GM20431 (cell line): ENCODE results near the gene UBA3.

Experiments
- in situ Hi-C: fragments of 300-500 bp; cut with MseI, MboI; formaldehyde crosslinking; loops from one replicate; pipeline ENCODE4 v1.15.0; 2020; ENCODE audit warnings: low sequenced_read_pairs; ENCODE audit not compliant: unreplicated experiment

Gene UBA3

DNA sequence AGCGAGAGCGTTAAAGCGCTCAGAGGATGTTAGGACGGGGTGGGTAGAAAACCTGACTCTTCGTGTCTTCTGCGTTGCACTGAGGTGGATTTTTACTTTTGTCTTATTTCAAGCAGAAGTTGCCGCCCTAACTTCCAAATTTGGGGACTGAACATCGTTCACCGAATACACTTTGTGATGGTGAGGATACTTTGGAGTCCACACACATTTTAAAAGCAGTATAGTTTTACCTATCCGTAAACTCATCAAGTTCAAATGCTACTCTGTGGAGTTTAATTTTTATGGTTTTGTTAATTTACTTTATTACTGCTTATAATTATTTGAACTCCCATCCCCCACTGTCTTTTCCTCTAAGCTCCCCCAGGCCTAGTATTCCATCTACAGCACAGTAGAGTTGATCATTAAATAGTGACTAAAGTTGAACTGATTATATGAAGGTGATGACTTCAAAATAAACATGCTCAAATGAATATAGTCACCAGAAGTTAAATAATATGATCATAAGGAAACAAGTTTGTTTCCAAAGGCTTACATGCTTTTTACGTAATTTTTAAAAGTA is 66.1 kb downstream of the UBA3 start:
- in situ Hi-C loops = no loop called here

GRCh38 chr3:69013253-69014021 is 66.7 kb downstream of the UBA3 start, which contains the start of gene EOGT:
Gene EOGT (minus strand): TSS chr3:69013684. CDS start chr3:69009846, 3,838 bp downstream.
- in situ Hi-C loops = no loop called here

- in situ Hi-C loops = no loop called here
These were observed 67.3 kb downstream of the UBA3 start for GRCh38 chr3:69012800-69013252.

- in situ Hi-C loops = no loop called here
These were observed 67.9 kb downstream of the UBA3 start for GRCh38 chr3:69012100-69012799.

- in situ Hi-C loops = no loop called here
These were observed 69.0 kb downstream of the UBA3 start for GRCh38 chr3:69011096-69011730.

DNA sequence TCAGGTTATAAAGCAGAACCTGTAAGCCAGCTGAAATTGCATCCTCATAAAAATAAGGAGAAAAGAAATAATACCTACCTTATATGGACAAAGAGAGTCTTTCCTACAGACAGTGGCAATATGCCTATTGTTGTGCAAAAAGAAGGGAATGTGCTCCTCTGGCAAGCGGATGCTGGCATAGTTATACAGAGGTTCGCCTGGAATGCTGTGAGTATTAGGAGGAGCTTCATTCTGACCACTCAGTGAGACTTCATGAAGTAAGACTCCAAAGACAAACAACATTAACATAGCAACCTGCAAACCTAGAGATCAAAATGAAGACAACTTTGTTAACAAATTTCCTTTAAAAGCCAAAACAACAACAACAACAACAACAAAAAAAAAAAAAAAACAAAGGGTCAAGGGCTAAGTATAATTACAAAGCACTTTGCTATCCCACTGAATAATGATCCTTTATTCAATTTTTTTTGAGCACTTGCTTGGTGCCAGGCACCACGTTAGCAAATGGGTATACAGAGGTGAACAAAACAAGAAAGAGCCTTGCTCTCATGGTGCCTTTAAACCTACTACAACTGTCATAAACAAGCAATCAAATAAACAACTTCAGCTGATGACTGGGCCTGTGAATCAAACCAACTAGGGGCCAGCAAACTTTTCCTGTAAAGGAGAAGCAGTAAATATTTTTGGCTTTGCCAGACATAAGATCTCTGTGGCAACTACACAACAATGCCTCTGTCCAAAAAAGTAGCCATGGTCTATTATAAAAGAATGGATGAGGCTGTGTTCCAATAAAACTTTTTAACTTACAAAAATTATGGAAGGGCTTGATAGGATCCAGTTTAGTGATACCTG is 70.4 kb downstream of the UBA3 start:
- in situ Hi-C loops = no loop called here

DNA sequence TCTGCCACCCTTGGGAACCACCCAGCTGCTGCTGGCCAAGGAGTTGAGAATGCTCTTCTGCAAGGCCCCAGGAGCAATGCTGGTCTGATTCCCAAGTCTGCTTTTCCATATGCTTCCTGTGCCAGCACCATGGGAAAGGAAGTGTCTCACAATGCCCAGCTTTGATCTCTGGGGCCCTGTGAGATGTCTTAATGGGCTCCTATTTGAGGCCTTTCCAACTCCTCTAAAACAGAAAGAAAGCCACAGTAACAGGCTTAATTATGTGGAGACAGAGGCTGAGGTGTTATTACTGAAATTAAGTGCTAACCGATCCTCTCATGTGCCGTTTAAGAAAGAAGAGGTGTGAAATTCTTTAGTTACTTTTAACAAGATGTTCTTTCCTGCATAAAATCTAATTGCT is 71.2 kb downstream of the UBA3 start:
- in situ Hi-C loops = no loop called here

GRCh38 chr3:69005791-69006482 is 74.2 kb downstream of the UBA3 start:
- in situ Hi-C loops = no loop called here

DNA sequence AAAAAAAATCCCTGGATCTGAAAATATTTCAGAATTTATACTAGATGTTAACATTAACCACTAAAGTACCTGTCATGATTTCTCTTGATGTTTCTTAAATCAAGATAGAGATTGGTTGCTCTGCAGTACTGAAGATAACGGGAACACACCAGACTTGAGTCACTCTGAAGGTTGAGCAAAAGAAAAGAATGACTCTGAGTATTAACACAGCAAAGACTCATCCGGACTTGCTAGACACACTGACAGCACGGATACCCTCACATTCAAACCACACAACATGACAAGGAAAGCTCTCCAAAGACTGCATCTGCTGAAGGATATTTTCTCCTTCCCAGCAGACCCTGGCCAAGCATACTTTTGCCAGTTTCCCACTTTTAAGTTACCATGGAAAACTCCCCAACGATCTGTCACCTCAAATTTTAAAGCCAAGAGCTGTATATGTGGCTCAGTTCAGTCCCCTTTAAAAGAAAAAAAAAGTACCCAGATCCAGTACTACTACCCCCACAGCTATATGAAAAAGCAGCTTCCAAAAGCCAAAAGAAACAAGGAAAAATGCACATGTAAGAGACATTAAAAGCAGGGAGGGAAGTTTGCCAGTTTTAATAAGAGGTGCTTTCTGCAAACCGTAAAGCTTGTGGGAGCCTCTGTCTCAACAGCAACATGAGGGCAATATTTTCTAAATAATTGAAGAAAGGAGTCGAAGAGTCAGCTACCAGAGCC is 74.9 kb downstream of the UBA3 start:
- in situ Hi-C loops = no loop called here
